K562 (cell line): ENCODE results near the gene DIP2C.

Experiments
- CSDE1 ChIP-seq, 2 experiments: fragments of 450-650 bp; IDR thresholded peaks; 2 replicates each; pipeline ENCODE4 v1.6.1; 2016; ENCODE audit warnings: mild to moderate bottlenecking in 1 of 2
- HMG20B ChIP-seq: fragments of 250-450 bp; sonication (Bioruptor Pico); IDR thresholded peaks from 2 replicates; pipeline ENCODE4 v1.5.0; 2021; ENCODE audit warnings: mild to moderate bottlenecking
- TEAD4 ChIP-seq, 2 experiments: sonication (generic) in 1 of 2; formaldehyde crosslinking in 1 of 2; IDR thresholded peaks; 2 replicates each; pipeline versions ENCODE4 v1.6.1 to v1.8.0; 2012 to 2022; ENCODE audit warnings: borderline replicate concordance in 1 of 2, inconsistent platforms in 1 of 2, low read length in 1 of 2, mild to moderate bottlenecking in 1 of 2, missing genetic modification reagents in 1 of 2
- TF ChIP-seq, protein P1 (sequence below), 3 experiments: IDR thresholded peaks in 2 of 3; conservative IDR thresholded peaks in 1 of 3; 2 replicates each; pipeline ENCODE4 v1.5.1; 2011 to 2012; ENCODE audit warnings: low read length in 3 of 3, mild to moderate bottlenecking in 3 of 3, control low read depth in 2 of 3, improper control_type of control experiment in 1 of 3, inconsistent platforms in 1 of 3, low read depth in 1 of 3, mixed read lengths in 1 of 3, moderate library complexity in 1 of 3; ENCODE audit not compliant: insufficient read depth in 2 of 3

DNA sequence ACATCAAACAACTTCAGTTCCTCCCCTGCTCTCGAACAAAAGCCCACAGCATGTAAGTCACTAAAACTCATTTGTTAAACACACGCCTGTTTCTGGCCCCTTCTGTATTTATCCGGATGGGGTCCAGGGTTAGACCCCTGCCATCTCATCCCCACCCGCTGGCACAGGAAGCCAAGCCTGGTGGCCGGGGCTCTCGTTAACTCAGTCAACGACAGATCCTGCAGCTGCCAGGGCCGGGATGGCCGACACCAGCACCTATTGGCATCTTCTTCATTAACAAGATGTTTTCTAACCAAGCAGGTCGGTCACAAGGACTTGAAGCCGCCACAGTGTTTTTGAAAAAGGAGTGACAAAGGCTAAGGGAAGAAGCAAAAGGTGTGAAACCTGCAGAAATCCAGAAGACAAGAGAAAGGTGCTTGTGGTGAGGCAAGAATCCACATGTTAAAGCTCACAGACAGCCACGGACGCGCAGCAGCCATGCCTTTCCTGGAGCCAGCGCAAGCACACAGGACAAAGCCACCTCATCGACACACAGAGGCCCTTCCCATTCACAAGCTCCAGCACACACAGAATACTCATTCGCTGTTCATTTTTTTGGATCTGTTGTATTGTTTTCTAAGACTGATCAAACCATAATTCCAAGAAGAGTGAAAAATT, 202.7 kb downstream of the DIP2C start:
- TF ChIP-seq TEAD4 (IDR thresholded peaks at IDR 0.05; ENCODE audit: low read length) (no peak), TEAD4 (CRISPR knock-in tag; IDR thresholded peaks at IDR 0.05; ENCODE audit: borderline replicate concordance) (no peak), CSDE1 (IDR thresholded peaks at IDR 0.05) (no peak), HMG20B (CRISPR knock-in tag) (no peak)
- TF ChIP-seq, protein P1, sequence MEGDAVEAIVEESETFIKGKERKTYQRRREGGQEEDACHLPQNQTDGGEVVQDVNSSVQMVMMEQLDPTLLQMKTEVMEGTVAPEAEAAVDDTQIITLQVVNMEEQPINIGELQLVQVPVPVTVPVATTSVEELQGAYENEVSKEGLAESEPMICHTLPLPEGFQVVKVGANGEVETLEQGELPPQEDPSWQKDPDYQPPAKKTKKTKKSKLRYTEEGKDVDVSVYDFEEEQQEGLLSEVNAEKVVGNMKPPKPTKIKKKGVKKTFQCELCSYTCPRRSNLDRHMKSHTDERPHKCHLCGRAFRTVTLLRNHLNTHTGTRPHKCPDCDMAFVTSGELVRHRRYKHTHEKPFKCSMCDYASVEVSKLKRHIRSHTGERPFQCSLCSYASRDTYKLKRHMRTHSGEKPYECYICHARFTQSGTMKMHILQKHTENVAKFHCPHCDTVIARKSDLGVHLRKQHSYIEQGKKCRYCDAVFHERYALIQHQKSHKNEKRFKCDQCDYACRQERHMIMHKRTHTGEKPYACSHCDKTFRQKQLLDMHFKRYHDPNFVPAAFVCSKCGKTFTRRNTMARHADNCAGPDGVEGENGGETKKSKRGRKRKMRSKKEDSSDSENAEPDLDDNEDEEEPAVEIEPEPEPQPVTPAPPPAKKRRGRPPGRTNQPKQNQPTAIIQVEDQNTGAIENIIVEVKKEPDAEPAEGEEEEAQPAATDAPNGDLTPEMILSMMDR (IDR thresholded peaks at IDR 0.05 in 2 of 3, conservative IDR thresholded peaks at IDR 0.05 in 1 of 3; ENCODE audit: insufficient read depth in 2 of 3, low read depth in 1 of 3, low read length in 3 of 3), result no peak
